Ovary (tissue), 3 donors: Measurements from ENCODE around the gene ZMIZ1.

Source experiments
- CTCF ChIP-seq, 3 donors: fragments of 450-650 bp in 2 of 3; fragments of 200-600 bp in 1 of 3; IDR thresholded peaks; one replicate each; pipeline versions ENCODE4 v1.5.1 to v1.8.0; 2016 to 2022; ENCODE audit warnings: antibody characterized with exemption in 3 of 3, mild to moderate bottlenecking in 1 of 3
- EP300 ChIP-seq: sonication (generic); formaldehyde crosslinking; IDR thresholded peaks from one replicate; pipeline ENCODE4 v1.6.1; 2017; ENCODE audit warnings: antibody characterized with exemption
- POLR2A ChIP-seq: fragments of 450-650 bp; IDR thresholded peaks from one replicate; pipeline ENCODE4 v1.6.1; 2017; ENCODE audit warnings: antibody characterized with exemption, mild to moderate bottlenecking, moderate library complexity
- donor health status: DM: no; HTN: no; CAD: no.

DNA sequence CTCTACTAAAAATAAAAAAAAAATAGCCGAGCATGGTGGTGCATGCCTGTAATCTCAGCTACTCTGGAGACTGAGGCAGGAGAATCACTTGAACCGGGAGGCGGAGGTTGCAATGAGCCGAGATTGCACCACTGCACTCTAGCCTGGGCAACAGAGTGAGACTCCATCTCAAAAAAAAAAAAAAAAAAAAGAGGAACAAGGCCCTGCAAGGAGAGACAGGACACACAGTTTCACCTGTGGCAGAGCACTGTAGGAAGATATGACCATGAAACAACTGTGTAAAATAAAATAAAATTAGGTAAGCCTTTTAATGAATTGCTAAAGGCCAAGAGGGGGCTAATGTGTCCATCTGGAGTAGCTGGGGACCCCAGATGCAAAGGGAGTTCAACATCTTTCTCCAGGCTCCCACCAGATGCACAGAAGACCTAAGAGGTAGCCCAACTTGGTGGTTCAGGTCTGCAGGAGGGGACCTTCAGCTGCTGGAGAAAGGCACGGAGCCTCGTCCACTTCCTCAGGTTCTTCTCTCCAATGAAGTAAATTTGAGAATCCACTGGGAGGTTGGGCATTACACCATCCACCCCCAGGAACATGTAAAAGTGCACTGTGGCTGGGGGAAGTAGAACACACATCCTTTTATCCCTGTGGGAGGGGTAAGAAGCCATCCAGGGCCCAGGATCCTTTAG is 291.2 kb downstream of the ZMIZ1 start:
- no peak for TF ChIP-seq CTCF (IDR thresholded peaks at IDR 0.05)
- TF ChIP-seq EP300 = no peak
- TF ChIP-seq POLR2A = no peak
